Naive thymus-derived CD4-positive, alpha-beta T cell (primary cell): ENCODE results near the gene PITPNM1. TPM values are rescaled to one million over a fixed set of nuclear protein-coding genes. Genes with fewer than 3 reads are reported as not detected.
"Not testable (repeated sequence)": the region's sequence is repeated elsewhere in the genome, so short reads cannot be mapped to it uniquely, and the experiment has no call there.

Experiments
- ATAC-seq: fragments of 150-1000 bp; cut with Tn5 transposase; 2 replicates; pipeline ENCODE4 v1.10.0; 2021; ENCODE audit warnings: mild to moderate bottlenecking, moderate library complexity
- CTCF ChIA-PET: fragments of 350-600 bp; sonication (Branson Sonifier 250); formaldehyde crosslinking; loops from one replicate; lab custom pipeline; 2021; ENCODE audit warnings: antibody characterized with exemption; lab: Charles Lee
- POLR2A ChIA-PET: fragments of 350-600 bp; sonication (Branson Sonifier 250); formaldehyde crosslinking; loops from one replicate; lab custom pipeline; 2021; ENCODE audit warnings: antibody characterized with exemption, inconsistent platforms; lab: Charles Lee
- DNase-seq, 9 donors: peaks; one replicate each; pipeline versions ENCODE4 v3.0.0 to v3.0.0-alpha.2; 2020 to 2022; ENCODE audit warnings: mixed read lengths in 1 of 9
- H3K27ac ChIP-seq: one replicate; pipeline ENCODE4 v1.7.0; 2013; ENCODE audit warnings: mild to moderate bottlenecking, low read depth, low read length, moderate library complexity
- H3K27me3 ChIP-seq, 2 donors: one replicate each; pipeline ENCODE4 v1.7.0; 2013; ENCODE audit warnings: low read length in 2 of 2, mild to moderate bottlenecking in 2 of 2, moderate library complexity in 2 of 2; ENCODE audit not compliant: control insufficient read depth in 2 of 2, insufficient read depth in 2 of 2
- H3K36me3 ChIP-seq, 3 experiments: 1 replicate in 2 of 3; 2 replicates in 1 of 3; pipeline ENCODE4 v1.7.0; 2013; ENCODE audit warnings: low read length in 3 of 3, mild to moderate bottlenecking in 3 of 3, moderate library complexity in 1 of 3; ENCODE audit not compliant: insufficient read depth in 3 of 3, control insufficient read depth in 2 of 3
- H3K4me1 ChIP-seq, 2 donors: one replicate each; pipeline ENCODE4 v1.7.0; 2013; ENCODE audit warnings: low read length in 2 of 2, mild to moderate bottlenecking in 2 of 2, moderate library complexity in 1 of 2; ENCODE audit not compliant: control insufficient read depth in 2 of 2, insufficient read depth in 2 of 2
- H3K4me3 ChIP-seq: 2 replicates; pipeline ENCODE4 v1.7.0; 2013; ENCODE audit warnings: mild to moderate bottlenecking, low read length
- H3K9me3 ChIP-seq, 3 experiments: 1 replicate in 2 of 3; 2 replicates in 1 of 3; pipeline ENCODE4 v1.7.0; 2013; ENCODE audit warnings: low read length in 3 of 3; ENCODE audit not compliant: control insufficient read depth in 2 of 3
- H3K27ac Mint-ChIP-seq, 9 donors: one replicate each; pipeline ENCODE4 v1.8.0; 2020 to 2022; ENCODE audit warnings: mixed read lengths in 9 of 9, mild to moderate bottlenecking in 8 of 9, moderate library complexity in 5 of 9, inconsistent platforms in 2 of 9
- H3K27me3 Mint-ChIP-seq, 5 donors: one replicate each; pipeline ENCODE4 v1.8.0; 2021 to 2022; ENCODE audit warnings: mixed read lengths in 5 of 5, mild to moderate bottlenecking in 1 of 5
- H3K36me3 Mint-ChIP-seq, 5 donors: one replicate each; pipeline ENCODE4 v1.8.0; 2020 to 2022; ENCODE audit warnings: mixed read lengths in 5 of 5, mild to moderate bottlenecking in 3 of 5, inconsistent platforms in 1 of 5
- H3K4me1 Mint-ChIP-seq, 7 donors: one replicate each; pipeline ENCODE4 v1.8.0; 2020 to 2022; ENCODE audit warnings: mixed read lengths in 7 of 7, mild to moderate bottlenecking in 3 of 7, inconsistent platforms in 1 of 7
- H3K4me3 Mint-ChIP-seq, 10 donors: one replicate each; pipeline ENCODE4 v1.8.0; 2020 to 2022; ENCODE audit warnings: mild to moderate bottlenecking in 10 of 10, mixed read lengths in 10 of 10, moderate library complexity in 6 of 10, inconsistent platforms in 2 of 10
- H3K9me3 Mint-ChIP-seq, 11 donors: one replicate each; pipeline ENCODE4 v1.8.0; 2020 to 2022; ENCODE audit warnings: mixed read lengths in 11 of 11, mild to moderate bottlenecking in 4 of 11, inconsistent platforms in 1 of 11, moderate library complexity in 1 of 11
- intact Hi-C, 2 donors: fragments of 100-400 bp; cut with micrococcal nuclease; formaldehyde crosslinking; loops; one replicate each; pipeline ENCODE4 v1.15.1; 2023
- polyA plus RNA-seq, 2 donors: library from polyadenylated mRNA; unstranded; fragments of 300-500 nt; fragmentation: Illumina TruSeq; gene quantifications; one replicate each; pipeline ENCODE4 v1.2.3, GENCODE V29; 2021
- total RNA-seq, 6 experiments: library from RNA in 5 of 6; stranded (reverse) in 5 of 6; gene quantifications; 1 replicate in 5 of 6; 2 replicates in 1 of 6; pipeline ENCODE4 v1.2.3 and lab custom pipeline; 2021 to 2026

Gene PITPNM1
- total and polyA plus RNA-seq, 7 experiments from 2014 or later: 9.5 to 133 (median 92.4) TPM

DNA sequence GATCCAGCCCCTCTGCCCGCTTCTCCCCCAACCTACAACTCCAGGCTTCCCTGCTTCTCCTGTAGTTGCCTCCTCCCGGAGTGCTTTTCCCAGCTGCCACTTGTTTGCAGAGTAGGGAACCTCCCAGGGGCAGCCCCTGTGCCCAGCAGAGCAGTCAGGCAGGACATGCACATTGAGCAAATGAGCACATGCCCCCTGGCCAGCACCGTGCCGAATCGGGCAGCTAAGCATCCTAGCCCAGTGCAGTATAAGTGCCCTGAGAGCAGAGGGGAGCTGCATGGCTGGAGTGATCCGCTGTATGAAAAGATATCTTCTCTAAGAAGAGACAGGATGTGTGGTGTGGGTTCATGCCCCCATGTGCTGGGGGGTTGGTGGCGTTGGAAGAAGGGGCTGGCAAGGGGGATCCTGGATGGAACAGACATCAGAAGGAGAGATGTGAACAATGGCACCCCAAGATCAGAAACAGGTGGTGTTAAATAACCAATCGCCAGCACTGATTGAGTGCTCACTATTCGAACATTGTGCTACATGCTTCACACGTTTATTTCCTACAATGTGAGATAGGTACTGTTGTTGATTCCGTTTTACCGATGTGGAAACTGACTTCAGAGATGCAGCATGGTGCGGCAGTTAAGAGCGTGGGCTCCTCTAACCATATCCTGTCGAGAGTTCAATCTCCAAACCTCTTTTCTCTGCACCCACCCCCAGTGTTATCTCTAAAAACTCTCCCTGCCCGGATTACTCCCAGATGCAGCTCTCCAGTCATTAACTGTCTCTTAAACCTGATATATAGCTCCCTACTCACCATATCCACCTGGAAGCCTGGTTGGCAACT lies 21.1 kb downstream of the PITPNM1 start:
- Histone ChIP-seq H3K27ac (peak overlapping the region; percentile 80), H3K27me3 (no peaks in the 10 kb centered on the region), H3K9me3 (no peaks in the 10 kb centered on the region), H3K4me1 (peaks cover 42 to 44% of the 10 kb centered on the region in 2 donors), H3K4me3 (peak overlapping the region; percentile 80), H3K36me3 (peaks cover 5 to 25% (median 8%) of the 10 kb centered on the region in 3 experiments)
- Mint-ChIP-seq H3K4me3 (peak overlapping the region; percentile 90 to 100 (median 96)), H3K27ac (peak overlapping the region; percentile 95 to 100 (median 99)), H3K27me3 (peaks cover 0 to 5% (median 0%) of the 10 kb centered on the region in 5 donors), H3K9me3 (no peaks in the 10 kb centered on the region), H3K4me1 (peaks cover 43 to 60% (median 53%) of the 10 kb centered on the region in 7 donors), H3K36me3 (peaks cover 5 to 43% (median 9%) of the 10 kb centered on the region in 5 donors)
- CTCF ChIA-PET: interaction anchor here (0.5 to 3.7 kb wide), 9 partner anchors 14 to 547 kb away, joined by 3 to 11 read pairs (median 3); partner anchors contain the start of genes PITPNM1 and PTPRCAP
- DNase-seq (peak in 8 of 9 donors; percentile 55 to 89 (median 84)), ATAC-seq (peak; percentile 52)
- POLR2A ChIA-PET: interaction anchor here (0.6 to 5.9 kb wide), 32 partner anchors 9 to 1216 kb away, joined by 3 to 122 read pairs (median 6); partner anchors contain the start of genes CDK2AP2, PITPNM1, POLD4 and PPP1CA
- intact Hi-C loops: loop anchor here (1.0 to 10.0 kb wide), 17 partner anchors 15 to 1199 kb away; partner anchors contain the start of genes POLD4 (in 2 of the 2), PTPRCAP (in 2 of the 2), RPS6KB2 (in 2 of the 2) and KDM2A (in 1 of the 2)

DNA sequence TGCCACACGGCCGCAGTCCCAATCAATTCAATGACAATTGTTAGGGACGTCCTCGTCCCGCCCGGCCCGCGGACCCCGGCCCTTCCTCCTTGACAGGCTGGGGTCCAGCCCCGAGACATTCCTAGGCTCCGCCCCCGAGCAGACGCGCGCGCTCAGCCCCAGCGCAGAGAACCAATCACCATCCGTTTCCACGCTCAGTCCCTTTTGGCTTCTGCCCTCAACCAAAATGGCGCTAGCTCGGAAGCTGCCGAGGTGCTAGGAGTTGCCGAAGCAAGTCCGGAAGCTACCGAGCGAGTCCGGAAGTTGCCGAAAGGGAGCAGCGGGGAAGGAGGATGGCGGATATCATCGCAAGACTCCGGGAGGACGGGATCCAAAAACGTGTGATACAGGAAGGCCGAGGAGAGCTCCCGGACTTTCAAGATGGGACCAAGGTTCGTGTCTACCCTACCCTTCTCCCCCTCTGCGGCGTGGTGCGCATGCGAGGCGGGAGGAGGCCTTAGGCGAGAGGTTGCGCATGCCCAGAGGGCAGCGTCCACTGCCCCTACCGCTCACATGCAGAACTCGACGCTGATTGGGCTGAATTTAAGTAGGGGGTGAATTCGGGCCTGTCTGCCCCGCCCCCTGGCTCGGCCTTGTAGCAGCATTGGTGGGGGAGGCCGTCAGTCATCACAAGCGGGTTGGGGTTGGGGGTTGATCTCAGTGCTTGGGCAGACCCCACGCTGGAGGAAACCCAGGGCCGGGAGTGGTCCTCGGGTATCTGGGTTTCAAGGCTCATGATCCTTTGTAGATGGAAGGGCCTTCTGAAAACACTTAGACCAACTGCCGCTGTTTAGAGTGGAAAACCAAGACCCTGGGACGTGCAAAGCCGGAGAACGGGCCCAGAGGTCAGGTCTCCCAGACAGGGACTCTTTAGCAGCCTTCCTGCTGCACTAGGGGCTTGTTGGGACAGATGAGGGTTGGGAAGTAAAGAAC lies 22.1 kb downstream of the PITPNM1 start, which contains the start of gene AIP:
Gene AIP (plus strand): TSS at position 200 of the 972 bp plus-strand sequence. CDS start 133 bp downstream, at position 333.
- peak within 1 kb of the TSS; percentile 95 to 100 (median 99) for H3K27ac Mint-ChIP-seq
- peaks cover 0 to 5% (median 0%) of the 10 kb centered on the region in 5 donors for H3K27me3 Mint-ChIP-seq
- ChIA-PET POLR2A (interaction anchor here (0.5 to 5.9 kb wide), 39 partner anchors 8 to 641 kb away, joined by 3 to 122 read pairs (median 4); partner anchors contain the start of genes CDK2AP2, PITPNM1, POLD4 and PPP1CA), CTCF (interaction anchor here (0.8 to 3.7 kb wide), 10 partner anchors 15 to 131 kb away, joined by 3 to 11 read pairs (median 4); partner anchors contain the start of genes PITPNM1, POLD4 and PTPRCAP)
- peaks cover 5 to 36% (median 8%) of the 10 kb centered on the region in 5 donors for H3K36me3 Mint-ChIP-seq
- Histone ChIP-seq H3K27ac (peak within 1 kb of the TSS; percentile 80), H3K36me3 (peaks cover 5 to 16% (median 7%) of the 10 kb centered on the region in 3 experiments), H3K9me3 (no peaks in the 10 kb centered on the region), H3K4me3 (peak within 1 kb of the TSS; percentile 80), H3K4me1 (peaks cover 40 to 42% of the 10 kb centered on the region in 2 donors), H3K27me3 (no peaks in the 10 kb centered on the region)
- peak within 1 kb of the TSS; percentile 90 to 100 (median 96) for H3K4me3 Mint-ChIP-seq
- peak; percentile 88 to 99 (median 98) for DNase-seq
- intact Hi-C loops: loop anchor here (1.0 to 10.0 kb wide), 13 partner anchors 14 to 1198 kb away; partner anchors contain the start of genes PTPRCAP (in 2 of the 2), RPS6KB2 (in 2 of the 2), TMEM134 (in 2 of the 2) and KDM2A (in 1 of the 2)
- peak; percentile 89 for ATAC-seq
- H3K9me3 Mint-ChIP-seq: no peaks in the 10 kb centered on the region
- peaks cover 40 to 57% (median 51%) of the 10 kb centered on the region in 7 donors for H3K4me1 Mint-ChIP-seq

DNA sequence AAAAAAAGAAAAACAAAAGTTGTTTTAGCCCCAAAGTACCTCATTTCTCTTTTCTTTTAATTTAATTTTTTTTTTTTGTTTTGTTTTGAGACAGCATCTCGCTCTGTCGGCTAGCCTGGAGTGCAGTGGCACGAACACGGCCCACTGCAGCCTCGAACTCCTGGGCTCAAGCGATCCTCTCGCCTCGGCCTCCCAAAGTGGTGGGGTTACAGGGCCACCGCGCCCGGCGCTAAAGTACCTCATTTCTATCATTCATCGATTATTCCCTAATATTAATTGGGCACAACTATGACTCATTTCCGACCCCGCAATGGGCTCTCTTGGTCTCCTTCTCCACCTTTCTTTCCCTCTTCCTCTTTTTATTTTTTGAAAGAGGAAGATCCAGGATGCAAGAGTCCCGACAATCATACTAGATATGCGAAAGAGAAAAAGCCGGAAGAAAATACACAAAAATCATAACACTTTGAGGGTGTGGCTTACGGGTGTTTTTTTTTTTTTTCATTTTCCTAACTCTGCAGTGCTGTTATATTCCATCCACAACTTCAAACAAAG lies 22.8 kb downstream of the PITPNM1 start:
- H3K9me3 Mint-ChIP-seq: no peaks in the 10 kb centered on the region
- no peaks in the 10 kb centered on the region for H3K9me3 ChIP-seq
- CTCF ChIA-PET: interaction anchor here (0.6 to 3.7 kb wide), 9 partner anchors 14 to 1844 kb away, joined by 3 to 11 read pairs (median 3); partner anchors contain the start of genes POLD4, PPP1CA and PTPRCAP
- H3K4me3 ChIP-seq: peak overlapping the region; percentile 80
- no peaks in the 10 kb centered on the region for H3K27me3 ChIP-seq
- peaks cover 34 to 49% (median 43%) of the 10 kb centered on the region in 7 donors for H3K4me1 Mint-ChIP-seq
- peaks cover 0 to 29% (median under 1%) of the 10 kb centered on the region in 5 donors for H3K36me3 Mint-ChIP-seq
- peak overlapping the region; percentile 90 to 100 (median 96) for H3K4me3 Mint-ChIP-seq
- intact Hi-C loops: loop anchor here (1.0 to 10.0 kb wide), 7 partner anchors 13 to 1198 kb away; partner anchors contain the start of genes KDM2A (in 1 of the 2), PTPRCAP (in 1 of the 2), RBM4B (in 1 of the 2) and RPS6KB2 (in 1 of the 2)
- POLR2A ChIA-PET: interaction anchor here (0.5 to 5.9 kb wide), 39 partner anchors 9 to 640 kb away, joined by 3 to 122 read pairs (median 4); partner anchors contain the start of genes CDK2AP2, PITPNM1, POLD4 and PPP1CA
- peak overlapping the region; percentile 80 for H3K27ac ChIP-seq
- H3K27ac Mint-ChIP-seq: peak overlapping the region; percentile 95 to 100 (median 99)
- peaks cover 37 to 40% of the 10 kb centered on the region in 2 donors for H3K4me1 ChIP-seq
- H3K36me3 ChIP-seq: peaks cover 0 to 8% (median 4%) of the 10 kb centered on the region in 3 experiments
- DNase-seq (peak in 1 of 9 donors; percentile 10), ATAC-seq (peak; percentile 19)
- H3K27me3 Mint-ChIP-seq: peaks cover 0 to 5% (median 0%) of the 10 kb centered on the region in 5 donors

DNA sequence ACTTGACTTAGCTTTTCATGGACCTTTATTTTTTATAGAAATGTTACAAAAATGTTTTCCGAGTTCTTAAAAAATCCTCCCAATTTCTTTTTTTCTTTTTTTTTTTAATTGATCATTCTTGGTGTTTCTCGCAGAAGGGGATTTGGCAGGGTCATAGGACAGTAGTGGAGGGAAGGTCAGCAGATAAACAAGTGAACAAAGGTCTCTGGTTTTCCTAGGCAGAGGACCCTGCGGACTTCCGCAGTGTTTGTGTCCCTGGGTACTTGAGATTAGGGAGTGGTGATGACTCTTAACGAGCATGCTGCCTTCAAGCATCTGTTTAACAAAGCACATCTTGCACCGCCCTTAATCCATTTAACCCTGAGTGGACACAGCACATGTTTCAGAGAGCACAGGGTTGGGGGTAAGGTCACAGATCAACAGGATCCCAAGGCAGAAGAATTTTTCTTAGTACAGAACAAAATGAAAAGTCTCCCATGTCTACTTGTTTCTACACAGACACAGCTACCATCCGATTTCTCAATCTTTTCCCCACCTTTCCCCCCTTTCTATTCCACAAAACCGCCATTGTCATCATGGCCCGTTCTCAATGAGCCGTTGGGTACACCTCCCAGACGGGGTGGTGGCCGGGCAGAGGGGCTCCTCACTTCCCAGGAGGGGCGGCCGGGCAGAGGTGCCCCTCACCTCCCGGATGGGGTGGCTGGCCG lies 27.7 kb downstream of the PITPNM1 start:
- H3K27me3 ChIP-seq, H3K4me1 ChIP-seq, ATAC-seq, H3K36me3 Mint-ChIP-seq, H3K27ac Mint-ChIP-seq, DNase-seq, H3K27ac ChIP-seq, H3K4me1 Mint-ChIP-seq, H3K4me3 ChIP-seq, H3K4me3 Mint-ChIP-seq, intact Hi-C loops, H3K36me3 ChIP-seq, H3K9me3 ChIP-seq, H3K9me3 Mint-ChIP-seq: not testable (repeated sequence)
- H3K27me3 Mint-ChIP-seq: peaks cover 0 to 17% (median 0%) of the 10 kb centered on the region in 5 donors
- CTCF ChIA-PET: interaction anchor here (1.7 kb wide), 1 partner anchor 95 kb away, joined by 5 read pairs; no protein-coding TSS in a partner anchor
- POLR2A ChIA-PET: interaction anchor here (0.6 to 1.5 kb wide), 5 partner anchors 14 to 85 kb away, joined by 3 to 5 read pairs (median 3); no protein-coding TSS in a partner anchor

DNA sequence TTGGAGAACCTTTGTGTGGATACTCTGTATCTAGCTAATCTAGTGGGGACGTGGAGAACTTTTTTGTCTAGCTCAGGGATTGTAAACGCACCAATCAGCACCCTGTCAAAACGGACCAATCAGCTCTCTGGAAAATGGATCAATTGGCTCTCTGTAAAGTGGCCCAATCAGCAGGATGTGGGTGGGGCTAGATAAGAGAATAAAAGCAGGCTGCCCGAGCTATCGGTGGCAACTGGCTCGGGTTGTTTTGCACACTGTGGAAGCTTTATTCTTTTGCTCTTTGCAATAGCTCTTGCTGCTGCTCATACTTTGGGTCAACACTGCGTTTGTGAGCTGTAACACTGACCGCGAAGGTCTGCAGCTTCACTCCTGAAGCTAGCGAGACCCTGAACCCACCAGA lies 28.5 kb downstream of the PITPNM1 start:
- H3K36me3 ChIP-seq, H3K27ac Mint-ChIP-seq, ATAC-seq, H3K27me3 ChIP-seq, intact Hi-C loops, DNase-seq, H3K9me3 Mint-ChIP-seq, H3K4me3 Mint-ChIP-seq, H3K4me1 Mint-ChIP-seq, H3K4me1 ChIP-seq, H3K9me3 ChIP-seq, H3K36me3 Mint-ChIP-seq, H3K4me3 ChIP-seq, H3K27ac ChIP-seq: not testable (repeated sequence)
- ChIA-PET POLR2A (interaction anchor here (0.6 to 1.5 kb wide), 8 partner anchors 8 to 84 kb away, joined by 3 to 5 read pairs (median 4); no protein-coding TSS in a partner anchor), CTCF (interaction anchor here (0.6 to 1.7 kb wide), 2 partner anchors 94 to 132 kb away, joined by 3 to 5 read pairs; no protein-coding TSS in a partner anchor)
- H3K27me3 Mint-ChIP-seq: peaks cover 0 to 17% (median 0%) of the 10 kb centered on the region in 5 donors
